Common myeloid progenitor, CD34-positive (primary cell): Measurements from ENCODE around the gene ANKRD23.

Experiments used
- CTCF ChIA-PET: fragments of 350-600 bp; sonication (Branson Sonifier 250); formaldehyde crosslinking; loops from one replicate; lab custom pipeline; 2021; ENCODE audit warnings: antibody characterized with exemption; lab: Charles Lee
- POLR2A ChIA-PET: fragments of 350-600 bp; sonication (Branson Sonifier 250); formaldehyde crosslinking; loops from one replicate; lab custom pipeline; 2021; ENCODE audit warnings: antibody characterized with exemption; lab: Charles Lee
- DNase-seq, 3 donors: peaks; one replicate each; pipeline versions ENCODE4 v3.0.0 to v3.0.0-alpha.2; 2013
- H3K27ac ChIP-seq, 2 experiments: 1 replicate in 1 of 2; 2 replicates in 1 of 2; pipeline ENCODE4 v1.7.0; 2013; ENCODE audit warnings: inconsistent platforms in 2 of 2, low read length in 2 of 2, mild to moderate bottlenecking in 2 of 2, low read depth in 1 of 2, moderate library complexity in 1 of 2; ENCODE audit not compliant: severe bottlenecking in 2 of 2, insufficient read depth in 1 of 2, poor library complexity in 1 of 2
- H3K27me3 ChIP-seq, 5 experiments: replicated peaks in 2 of 5; 1 replicate in 3 of 5; 2 replicates in 2 of 5; pipeline versions ENCODE4 v1.6.1 to v1.7.0; 2013; ENCODE audit warnings: low read length in 4 of 5, mild to moderate bottlenecking in 2 of 5, moderate library complexity in 2 of 5, inconsistent platforms in 1 of 5; ENCODE audit not compliant: insufficient read depth in 5 of 5, control insufficient read depth in 4 of 5
- H3K36me3 ChIP-seq, 4 experiments: 1 replicate in 2 of 4; 2 replicates in 2 of 4; pipeline versions ENCODE4 v1.6.1 to v1.7.0; 2013; ENCODE audit warnings: low read length in 3 of 4, control low read depth in 1 of 4, mild to moderate bottlenecking in 1 of 4; ENCODE audit not compliant: control insufficient read depth in 4 of 4, insufficient read depth in 4 of 4
- H3K4me1 ChIP-seq, 4 experiments: 1 replicate in 3 of 4; 2 replicates in 1 of 4; pipeline versions ENCODE4 v1.6.1 to v1.7.1; 2013; ENCODE audit warnings: low read length in 3 of 4, mild to moderate bottlenecking in 3 of 4, control low read depth in 1 of 4, inconsistent platforms in 1 of 4, moderate library complexity in 1 of 4; ENCODE audit not compliant: control insufficient read depth in 4 of 4, insufficient read depth in 4 of 4; ENCODE audit errors: control extremely low read depth in 1 of 4
- H3K4me3 ChIP-seq, 7 experiments: 1 replicate in 4 of 7; 2 replicates in 3 of 7; pipeline versions ENCODE4 v1.5.1 to v1.7.0; 2013; ENCODE audit warnings: mild to moderate bottlenecking in 7 of 7, low read length in 6 of 7, moderate library complexity in 6 of 7, inconsistent platforms in 2 of 7, low read depth in 2 of 7, control low read depth in 1 of 7; ENCODE audit not compliant: insufficient read depth in 4 of 7, control insufficient read depth in 1 of 7; ENCODE audit errors: extremely low read depth in 1 of 7
- H3K9me3 ChIP-seq, 5 experiments: 1 replicate in 4 of 5; 2 replicates in 1 of 5; pipeline versions ENCODE4 v1.6.1 to v1.7.1; 2013; ENCODE audit warnings: low read length in 4 of 5, mild to moderate bottlenecking in 2 of 5, inconsistent platforms in 1 of 5, low read depth in 1 of 5, moderate library complexity in 1 of 5; ENCODE audit not compliant: control insufficient read depth in 4 of 5, insufficient read depth in 2 of 5; ENCODE audit errors: control extremely low read depth in 1 of 5
- WGBS: methylation state at CpG from one replicate; pipeline ENCODE4 v1.1.5; 2013; ENCODE audit not compliant: insufficient coverage; 5-methylcytosine and 5-hydroxymethylcytosine counted together

Gene ANKRD23

DNA sequence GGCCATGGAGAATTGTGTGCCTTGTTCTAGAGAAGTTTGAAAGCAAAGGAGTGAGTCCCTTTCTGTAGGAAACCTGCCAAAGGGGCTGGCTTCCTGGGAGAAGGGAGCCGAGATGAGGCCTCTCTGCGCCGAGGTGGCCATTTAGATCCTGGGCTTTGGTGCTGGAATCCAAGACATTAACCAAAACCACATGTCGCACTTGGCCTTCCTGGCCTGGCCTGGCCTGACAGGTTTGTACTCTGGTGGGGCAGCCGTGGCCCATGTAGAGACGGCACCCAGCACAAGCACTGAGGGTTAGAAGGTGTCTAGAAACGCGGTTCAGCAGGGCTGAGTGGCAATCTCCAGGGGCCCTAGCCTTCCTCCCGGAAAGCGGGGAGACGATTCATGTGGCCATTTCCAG lies 20.6 kb downstream of the ANKRD23 start:
- no peak overlapping the region for H3K27ac ChIP-seq
- peaks cover 7 to 69% (median 51%) of the 10 kb centered on the region in 4 experiments for H3K36me3 ChIP-seq
- peaks cover 3 to 32% (median 17%) of the 10 kb centered on the region in 4 experiments for H3K4me1 ChIP-seq
- no peak for DNase-seq
- 87% methylated on average over 9 of the region's 11 CpGs for WGBS
- POLR2A ChIA-PET: no interaction called here
- no peaks in the 10 kb centered on the region for H3K9me3 ChIP-seq
- no peaks in the 10 kb centered on the region for H3K27me3 ChIP-seq
- no peak overlapping the region for H3K4me3 ChIP-seq
- CTCF ChIA-PET: no interaction called here

DNA sequence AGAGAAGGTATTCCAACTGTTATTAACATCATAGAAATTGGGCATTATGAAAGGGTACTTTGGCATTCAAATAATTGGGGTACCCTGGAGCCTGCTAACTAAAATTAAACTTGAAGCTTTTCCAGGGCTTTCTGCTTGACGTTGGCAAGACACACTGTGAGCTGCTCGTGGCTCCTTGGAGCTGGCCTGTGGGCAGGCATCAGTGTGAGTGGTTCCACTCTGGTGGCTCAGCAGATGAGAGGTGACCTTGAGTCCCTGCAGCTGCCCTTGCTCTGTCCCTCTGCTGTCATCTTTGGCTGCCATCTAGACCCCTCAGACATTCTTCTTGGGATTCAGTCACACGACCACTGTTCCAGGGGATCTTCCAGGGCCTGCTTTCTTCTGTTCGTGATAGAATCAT lies 21.0 kb downstream of the ANKRD23 start:
- peaks cover 3 to 65% (median 48%) of the 10 kb centered on the region in 4 experiments for H3K36me3 ChIP-seq
- H3K27ac ChIP-seq: no peak overlapping the region
- H3K9me3 ChIP-seq: no peaks in the 10 kb centered on the region
- CTCF ChIA-PET: interaction anchor here (0.8 kb wide), 1 partner anchor 31 kb away, joined by 3 read pairs; no protein-coding TSS in a partner anchor
- POLR2A ChIA-PET: no interaction called here
- peaks cover 3 to 36% (median 21%) of the 10 kb centered on the region in 4 experiments for H3K4me1 ChIP-seq
- H3K4me3 ChIP-seq: no peak overlapping the region
- WGBS: 98% methylated on average over 4 of the region's 4 CpGs
- no peak for DNase-seq
- H3K27me3 ChIP-seq: no peaks in the 10 kb centered on the region

DNA sequence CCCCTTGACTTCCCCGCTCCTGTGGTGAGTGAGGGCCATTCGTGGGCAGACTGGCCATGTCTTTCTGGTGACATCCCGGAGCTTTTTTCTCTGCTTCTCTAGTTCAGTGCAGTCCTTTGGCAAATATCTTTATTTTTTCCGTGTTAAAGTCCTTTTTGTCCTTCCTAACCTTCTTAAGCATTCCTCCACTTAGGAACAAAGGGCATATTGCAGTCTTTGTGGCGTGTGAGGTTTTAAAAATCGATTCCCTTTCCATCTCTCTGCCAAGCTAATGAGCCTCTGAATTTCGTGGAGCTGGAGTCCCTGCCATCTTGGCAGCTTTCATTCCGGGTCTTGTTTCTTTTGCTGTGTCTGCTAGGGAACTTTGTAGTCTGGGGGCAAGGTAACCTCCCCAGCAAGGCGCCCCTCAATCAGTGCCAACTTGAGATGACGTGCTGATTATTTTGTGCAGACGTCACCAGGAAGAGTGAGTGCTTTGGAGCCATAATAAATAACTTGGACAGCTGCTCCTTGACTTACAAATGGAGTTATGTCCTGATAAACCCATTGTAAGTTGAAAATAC lies 22.6 kb downstream of the ANKRD23 start:
- peak overlapping the region in 1 of 7 experiments; percentile 5 for H3K4me3 ChIP-seq
- H3K4me1 ChIP-seq: peaks cover 9 to 46% (median 31%) of the 10 kb centered on the region in 4 experiments
- ChIA-PET POLR2A (no interaction called here), CTCF (interaction anchor here (1.0 to 5.7 kb wide), 3 partner anchors 13 to 140 kb away, joined by 3 to 22 read pairs (median 9); partner anchors contain the start of gene ANKRD39)
- no peak overlapping the region for H3K27ac ChIP-seq
- 87% methylated on average over 9 of the region's 11 CpGs for WGBS
- no peaks in the 10 kb centered on the region for H3K27me3 ChIP-seq
- no peaks in the 10 kb centered on the region for H3K9me3 ChIP-seq
- no peak for DNase-seq
- H3K36me3 ChIP-seq: peaks cover 0 to 52% (median 36%) of the 10 kb centered on the region in 4 experiments

DNA sequence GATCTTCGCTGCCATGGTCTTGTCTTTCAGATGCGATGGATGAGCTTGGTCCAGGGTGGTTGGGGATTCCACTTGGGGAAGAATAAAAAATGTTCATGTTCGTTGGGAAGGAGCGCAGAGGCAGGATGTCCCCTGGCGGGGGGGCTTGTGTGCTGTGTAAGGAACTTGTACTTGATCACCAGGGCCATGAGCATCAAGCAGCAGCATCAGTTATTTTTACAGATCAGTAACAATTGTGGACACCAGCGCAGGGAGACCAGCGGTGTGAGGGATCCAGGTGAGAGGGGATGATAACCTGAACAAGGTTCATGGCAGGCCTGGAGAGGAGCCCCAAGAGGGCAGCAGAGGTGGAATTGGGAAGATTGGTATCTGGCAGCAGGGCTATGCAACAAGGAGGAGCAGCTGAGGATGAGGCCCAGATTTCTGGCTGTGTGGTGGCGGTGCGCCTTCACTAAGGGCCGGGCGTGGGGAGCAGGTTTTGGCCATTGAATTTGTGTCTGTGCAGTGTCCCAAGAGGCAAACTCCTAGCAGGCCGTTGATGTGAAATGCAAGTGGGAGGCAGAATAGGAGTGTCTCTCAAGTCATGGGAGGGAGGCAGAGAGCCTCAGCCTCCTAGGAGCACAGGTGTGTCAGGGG lies 23.8 kb downstream of the ANKRD23 start:
- ChIA-PET POLR2A (no interaction called here), CTCF (interaction anchor here (0.7 to 5.7 kb wide), 5 partner anchors 12 to 141 kb away, joined by 3 to 22 read pairs (median 3); partner anchors contain the start of gene ANKRD39)
- Histone ChIP-seq H3K4me3 (peak overlapping the region in 1 of 7 experiments; percentile 52), H3K4me1 (peaks cover 12 to 52% (median 37%) of the 10 kb centered on the region in 4 experiments), H3K27me3 (no peaks in the 10 kb centered on the region), H3K27ac (no peak overlapping the region), H3K9me3 (no peaks in the 10 kb centered on the region), H3K36me3 (peaks cover 0 to 47% (median 28%) of the 10 kb centered on the region in 4 experiments)
- no peak for DNase-seq
- WGBS: 91% methylated on average over 10 of the region's 12 CpGs

DNA sequence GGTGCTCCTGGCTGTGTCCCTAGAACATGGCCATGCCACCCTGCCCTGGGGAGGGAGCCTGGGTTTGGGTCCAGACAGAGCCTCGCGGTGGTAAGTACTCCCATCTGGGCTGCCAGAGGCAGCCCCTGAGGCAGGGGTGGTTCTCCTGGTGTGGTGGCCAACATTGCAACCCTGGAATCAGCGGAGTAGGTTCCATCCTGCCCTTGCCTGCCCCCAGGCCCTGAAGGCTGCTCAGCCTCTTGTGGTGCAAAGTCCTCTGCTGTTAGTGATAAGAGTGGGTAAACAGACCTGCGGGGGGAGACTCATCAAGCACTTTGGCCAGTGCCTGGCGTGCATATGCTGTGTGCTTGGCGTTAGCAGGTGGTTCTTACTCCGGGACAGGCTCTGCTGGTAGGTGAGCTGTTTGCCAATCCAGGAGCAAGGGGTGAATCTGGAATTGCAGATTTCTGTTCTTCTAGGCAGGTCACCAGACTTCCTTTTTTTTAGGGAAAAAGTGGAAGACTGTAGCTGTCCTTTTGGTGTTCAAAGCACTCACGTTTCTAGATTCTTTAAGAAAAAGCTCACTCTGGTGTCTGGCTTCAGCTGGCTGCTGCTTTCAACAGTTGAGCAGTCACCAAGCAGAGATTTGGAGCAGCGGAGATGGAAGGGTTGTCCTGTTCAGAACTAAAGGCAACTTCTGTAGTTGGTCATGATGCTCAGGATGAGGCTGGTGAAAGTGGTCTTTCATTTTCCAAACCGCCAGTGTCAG lies 24.5 kb downstream of the ANKRD23 start:
- WGBS: 54% methylated on average over 5 of the region's 10 CpGs
- Histone ChIP-seq H3K27me3 (no peaks in the 10 kb centered on the region), H3K4me1 (peaks cover 12 to 53% (median 37%) of the 10 kb centered on the region in 4 experiments), H3K36me3 (peaks cover 0 to 40% (median 22%) of the 10 kb centered on the region in 4 experiments), H3K9me3 (no peaks in the 10 kb centered on the region), H3K27ac (no peak overlapping the region), H3K4me3 (peak overlapping the region in 3 of 7 experiments; percentile 32 to 58 (median 52))
- CTCF ChIA-PET: interaction anchor here (0.7 to 5.7 kb wide), 5 partner anchors 13 to 142 kb away, joined by 3 to 22 read pairs (median 3); partner anchors contain the start of gene ANKRD39
- POLR2A ChIA-PET: no interaction called here
- DNase-seq: peak; percentile 43 to 83 (median 70)

DNA sequence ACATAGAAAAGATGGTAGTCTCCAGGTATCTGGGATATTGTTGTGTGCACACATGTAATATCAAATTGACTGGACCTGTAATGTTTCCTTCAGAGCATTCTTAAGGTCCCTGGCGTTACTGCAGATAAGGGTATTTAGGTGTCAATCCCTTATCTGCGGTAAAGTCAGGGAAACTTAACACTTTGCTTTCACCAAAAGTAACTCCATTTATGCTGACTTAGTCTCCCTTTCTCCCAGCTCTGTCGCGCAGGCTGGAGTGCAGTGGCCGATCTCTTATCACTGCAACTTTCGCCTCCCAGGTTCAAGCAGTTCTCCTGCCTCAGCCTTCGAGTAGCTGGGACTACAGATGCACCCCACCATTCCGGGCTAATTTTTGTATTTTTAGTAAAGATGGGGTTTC lies 25.9 kb downstream of the ANKRD23 start:
- peaks cover 12 to 53% (median 37%) of the 10 kb centered on the region in 4 experiments for H3K4me1 ChIP-seq
- 95% methylated on average over 8 of the region's 8 CpGs for WGBS
- POLR2A ChIA-PET: no interaction called here

More for the DNA sequence above, 25.9 kb downstream of the ANKRD23 start:
- no peaks in the 10 kb centered on the region for H3K27me3 ChIP-seq
- no peak for DNase-seq
- no peaks in the 10 kb centered on the region for H3K9me3 ChIP-seq
- H3K27ac ChIP-seq: no peak overlapping the region
- H3K4me3 ChIP-seq: peak overlapping the region in 5 of 7 experiments; percentile 69 to 90 (median 84)
- CTCF ChIA-PET: interaction anchor here (0.7 to 5.7 kb wide), 4 partner anchors 10 to 54 kb away, joined by 3 to 22 read pairs (median 6); partner anchors contain the start of gene ANKRD39
- H3K36me3 ChIP-seq: peaks cover 0 to 28% (median 15%) of the 10 kb centered on the region in 4 experiments
